H1 (cell line): Measurements from ENCODE around the gene MCF2L2. TPM values are rescaled to one million over a fixed set of nuclear protein-coding genes. Genes with fewer than 3 reads are reported as not detected.

Experiments
- CBX8 ChIP-seq: fragments of 300-800, 300-1000 bp; sonication (generic); IDR thresholded peaks from 2 replicates; pipeline ENCODE4 v1.7.1; 2016; ENCODE audit warnings: low read depth, low read length, borderline replicate concordance
- JUND ChIP-seq: IDR thresholded peaks from 2 replicates; pipeline ENCODE4 v1.6.1; 2011; ENCODE audit warnings: mild to moderate bottlenecking, improper control_type of control experiment, low read length
- RBBP5 ChIP-seq: IDR thresholded peaks from 2 replicates; pipeline ENCODE4 v1.7.1; 2012; ENCODE audit warnings: low read depth, mild to moderate bottlenecking, inconsistent platforms, low read length, moderate library complexity, borderline replicate concordance
- TAF1 ChIP-seq: IDR thresholded peaks from 2 replicates; pipeline ENCODE4 v1.6.1; 2011; ENCODE audit warnings: mild to moderate bottlenecking, low read depth, low read length
- polyA plus RNA-seq, 7 experiments: library from polyadenylated mRNA; depleted of rRNA in 3 of 7; stranded (reverse) in 5 of 7; unstranded in 2 of 7; fragments of >200 nt in 5 of 7; fragments of 200-250 nt in 2 of 7; gene quantifications; 1 replicate in 5 of 7; 2 replicates in 1 of 7; 4 replicates in 1 of 7; pipeline versions ENCODE4 v1.2.1 to v1.2.3, GENCODE V29; 2011 to 2013; ENCODE audit warnings: missing spikeins in 2 of 7, mixed read lengths in 2 of 7
- total RNA-seq: library from RNA; stranded (reverse); fragmentation: NEBNext Ultra II Directional; extraction: Animal tissue kit (Norgen Biotek cat#: 25700); gene quantifications from 2 replicates; pipeline ENCODE4 v1.2.1, GENCODE V29; 2021
- TF ChIP-seq, protein P1 (sequence below): IDR thresholded peaks from 2 replicates; pipeline ENCODE4 v1.6.1; 2012; ENCODE audit warnings: inconsistent platforms
- TF ChIP-seq, protein P2 (sequence below): IDR thresholded peaks from 2 replicates; pipeline ENCODE4 v1.6.1; 2012; ENCODE audit warnings: low read length, inconsistent platforms

Gene MCF2L2
- total and polyA plus RNA-seq, 2 of the 8 experiments (the other 6 are each of a cell fraction or from before 2014, with no cell fraction given), result 4.1 to 13.7 TPM

DNA sequence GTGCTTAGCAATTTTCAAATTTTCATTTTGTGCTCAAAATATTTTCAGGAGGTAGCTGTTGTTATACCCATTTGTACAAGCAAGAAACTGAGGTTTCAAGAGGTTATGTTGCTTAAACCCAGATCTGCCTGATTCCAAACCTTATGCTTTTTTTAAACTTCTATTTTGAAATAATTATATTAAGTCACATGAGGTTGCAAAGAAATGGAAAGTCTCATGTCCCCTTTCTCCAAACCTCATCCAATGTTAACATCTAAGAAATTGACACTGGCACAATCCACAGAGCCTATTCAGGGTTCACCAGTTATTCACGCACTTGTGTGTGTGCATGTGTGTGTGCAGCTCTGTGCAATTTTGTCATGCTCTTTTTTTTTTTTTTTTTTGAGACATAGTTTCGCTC, 140.3 kb downstream of the MCF2L2 start (continued):
- TF ChIP-seq, protein P1, sequence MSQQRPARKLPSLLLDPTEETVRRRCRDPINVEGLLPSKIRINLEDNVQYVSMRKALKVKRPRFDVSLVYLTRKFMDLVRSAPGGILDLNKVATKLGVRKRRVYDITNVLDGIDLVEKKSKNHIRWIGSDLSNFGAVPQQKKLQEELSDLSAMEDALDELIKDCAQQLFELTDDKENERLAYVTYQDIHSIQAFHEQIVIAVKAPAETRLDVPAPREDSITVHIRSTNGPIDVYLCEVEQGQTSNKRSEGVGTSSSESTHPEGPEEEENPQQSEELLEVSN, result no peak
- TF ChIP-seq CBX8 (no peak), JUND (no peak), TAF1 (no peak), RBBP5 (no peak)
- TF ChIP-seq, protein P2, sequence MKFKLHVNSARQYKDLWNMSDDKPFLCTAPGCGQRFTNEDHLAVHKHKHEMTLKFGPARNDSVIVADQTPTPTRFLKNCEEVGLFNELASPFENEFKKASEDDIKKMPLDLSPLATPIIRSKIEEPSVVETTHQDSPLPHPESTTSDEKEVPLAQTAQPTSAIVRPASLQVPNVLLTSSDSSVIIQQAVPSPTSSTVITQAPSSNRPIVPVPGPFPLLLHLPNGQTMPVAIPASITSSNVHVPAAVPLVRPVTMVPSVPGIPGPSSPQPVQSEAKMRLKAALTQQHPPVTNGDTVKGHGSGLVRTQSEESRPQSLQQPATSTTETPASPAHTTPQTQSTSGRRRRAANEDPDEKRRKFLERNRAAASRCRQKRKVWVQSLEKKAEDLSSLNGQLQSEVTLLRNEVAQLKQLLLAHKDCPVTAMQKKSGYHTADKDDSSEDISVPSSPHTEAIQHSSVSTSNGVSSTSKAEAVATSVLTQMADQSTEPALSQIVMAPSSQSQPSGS, result no peak
